KBM-7 (cell line): ENCODE measurements around the gene KLHL15.
"Not testable (repeated sequence)": the region's sequence is repeated elsewhere in the genome, so short reads cannot be mapped to it uniquely, and the experiment has no call there.

ENCODE experiments used
- DNase-seq: peaks from one replicate; pipeline ENCODE4 v3.0.0-alpha.2; 2015
- in situ Hi-C: fragments of 300-500 bp; cut with MboI; formaldehyde crosslinking; loops from 2 replicates; pipeline ENCODE4 v1.14.3; 2020; ENCODE audit warnings: low sequenced_read_pairs, low pct_unique_long_range_greater_than_20kb, mixed read lengths

The KLHL15 gene, protein sequence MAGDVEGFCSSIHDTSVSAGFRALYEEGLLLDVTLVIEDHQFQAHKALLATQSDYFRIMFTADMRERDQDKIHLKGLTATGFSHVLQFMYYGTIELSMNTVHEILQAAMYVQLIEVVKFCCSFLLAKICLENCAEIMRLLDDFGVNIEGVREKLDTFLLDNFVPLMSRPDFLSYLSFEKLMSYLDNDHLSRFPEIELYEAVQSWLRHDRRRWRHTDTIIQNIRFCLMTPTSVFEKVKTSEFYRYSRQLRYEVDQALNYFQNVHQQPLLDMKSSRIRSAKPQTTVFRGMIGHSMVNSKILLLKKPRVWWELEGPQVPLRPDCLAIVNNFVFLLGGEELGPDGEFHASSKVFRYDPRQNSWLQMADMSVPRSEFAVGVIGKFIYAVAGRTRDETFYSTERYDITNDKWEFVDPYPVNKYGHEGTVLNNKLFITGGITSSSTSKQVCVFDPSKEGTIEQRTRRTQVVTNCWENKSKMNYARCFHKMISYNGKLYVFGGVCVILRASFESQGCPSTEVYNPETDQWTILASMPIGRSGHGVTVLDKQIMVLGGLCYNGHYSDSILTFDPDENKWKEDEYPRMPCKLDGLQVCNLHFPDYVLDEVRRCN

DNA sequence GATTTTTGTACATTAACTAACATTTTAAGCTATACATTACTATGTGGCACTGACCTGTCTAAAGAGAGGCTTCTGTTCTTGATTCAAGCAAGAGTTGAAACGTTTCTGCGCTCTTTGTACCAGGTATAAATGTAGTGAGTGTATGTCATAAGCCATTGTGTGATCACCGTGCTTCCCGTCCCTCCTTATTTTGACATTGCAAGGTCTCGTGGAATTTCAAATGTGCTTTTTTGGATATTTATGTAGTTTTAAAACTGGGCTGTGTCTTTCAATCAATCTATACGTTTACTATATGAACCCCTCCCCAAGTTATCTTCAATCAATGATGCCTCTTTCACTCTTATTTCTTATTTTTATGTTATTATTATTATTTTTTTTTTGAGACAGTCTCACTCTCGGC, at the start of gene KLHL15:
Gene KLHL15, minus strand, starts transcription at position 101 of the 400 bp plus-strand sequence. CDS start 20,493 bp downstream, outside the sequence.
- in situ Hi-C loops = no loop called here
- no peak for DNase-seq

DNA sequence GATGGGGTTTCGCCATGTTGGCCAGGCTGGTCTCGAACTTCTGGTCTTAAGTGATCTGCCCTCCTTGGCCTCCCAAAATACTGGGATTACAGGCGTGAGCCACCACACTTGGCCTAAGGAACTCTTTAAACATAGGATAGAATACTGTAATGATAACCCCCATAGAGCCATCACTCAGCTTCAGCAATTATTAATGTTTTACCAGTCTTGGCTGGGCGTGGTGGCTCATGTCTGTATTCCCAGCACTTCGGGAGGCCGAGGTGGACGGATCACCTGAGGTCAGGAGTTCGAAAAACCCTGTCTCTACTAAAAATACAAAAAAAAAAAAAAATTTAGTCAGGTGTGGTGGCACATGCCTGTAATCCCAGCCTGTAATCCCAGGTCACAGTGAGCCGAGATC, 42.9 kb upstream of the KLHL15 start:
- in situ Hi-C loops = no loop called here

DNA sequence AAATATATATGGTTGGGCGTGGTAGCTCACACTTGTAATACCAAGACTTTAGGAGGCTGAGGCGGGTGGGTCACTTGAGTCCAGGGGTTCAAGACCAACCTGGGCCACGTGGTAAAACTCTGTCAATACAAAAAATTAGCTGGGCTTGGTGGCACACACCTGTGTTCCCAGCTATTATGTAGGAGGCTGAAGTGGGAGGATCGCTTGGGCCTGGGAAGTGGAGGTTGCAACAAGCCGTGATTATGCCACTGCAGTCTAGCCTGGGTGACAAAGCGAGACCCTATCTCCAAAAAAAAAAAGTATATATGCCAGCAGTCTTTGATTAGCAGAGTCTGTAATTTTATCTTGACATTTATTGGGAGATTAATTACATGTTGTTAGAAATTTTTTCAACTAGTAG, 36.5 kb upstream of the KLHL15 start:
- in situ Hi-C loops = no loop called here
- no peak for DNase-seq

More for the DNA sequence above, 42.9 kb upstream of the KLHL15 start:
- no peak for DNase-seq

DNA sequence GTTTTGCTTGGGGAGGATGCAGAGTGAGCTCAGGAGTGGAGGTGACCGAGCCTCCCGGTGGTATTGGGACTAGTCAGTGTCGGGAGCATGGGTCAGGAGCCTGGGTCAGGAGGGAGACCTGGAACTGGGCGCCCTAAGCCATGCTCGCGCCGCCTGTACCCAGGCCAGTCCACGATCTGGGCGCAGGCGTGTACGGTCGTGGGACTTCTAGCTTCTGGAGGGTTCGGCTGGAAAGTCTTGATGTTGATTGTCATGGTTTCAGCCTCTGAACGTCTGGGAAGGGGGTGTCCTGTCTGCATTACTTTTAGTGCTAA, 28.0 kb upstream of the KLHL15 start:
- in situ Hi-C loops = no loop called here
- DNase-seq = no peak

DNA sequence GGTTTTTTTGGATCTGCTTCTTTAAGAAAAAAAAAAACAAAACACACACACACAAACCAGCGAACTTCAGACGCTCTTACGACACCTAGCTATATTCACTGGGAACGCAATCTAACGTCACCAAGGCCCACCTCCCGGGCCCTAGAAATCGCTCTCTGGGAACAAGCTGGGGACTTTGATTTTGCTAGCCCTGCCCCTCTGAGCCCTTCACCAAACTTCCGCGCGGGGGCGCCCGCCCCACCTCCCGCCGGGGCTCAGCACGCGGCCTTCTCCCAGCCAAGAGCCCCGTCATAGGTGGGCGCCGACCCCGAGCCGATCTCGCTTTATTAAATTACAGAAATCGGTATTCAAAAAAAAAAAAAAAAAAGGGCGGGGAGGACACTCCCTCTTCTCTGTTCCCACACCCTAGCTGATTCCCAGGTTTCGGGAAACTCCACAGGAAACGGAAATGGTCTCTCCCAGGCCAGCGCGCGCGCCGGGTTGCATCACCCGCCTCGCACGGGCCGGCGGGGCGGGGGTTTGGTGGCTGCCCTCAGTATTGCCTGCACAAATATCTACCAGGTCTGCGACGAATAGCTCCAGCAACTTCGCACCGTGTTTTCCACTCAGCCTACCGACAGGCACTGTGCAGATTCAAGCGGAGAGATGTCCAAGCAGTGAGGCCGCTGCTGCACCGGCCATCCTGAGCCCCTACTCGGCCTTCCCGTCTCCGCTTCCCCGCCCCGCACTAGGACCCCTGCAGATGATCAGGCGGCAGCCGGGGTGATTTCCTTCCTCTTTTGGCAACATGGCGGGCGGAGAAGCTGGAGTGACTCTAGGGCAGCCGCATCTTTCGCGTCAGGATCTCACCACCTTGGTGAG, 27.4 kb upstream of the KLHL15 start, which contains the start of gene EIF2S3:
Gene EIF2S3, plus strand, starts transcription at position 775 of the 861 bp plus-strand sequence. Its CDS starts 13 bp downstream, at position 788.
- peak; percentile 99 for DNase-seq
- in situ Hi-C loops = no loop called here

DNA sequence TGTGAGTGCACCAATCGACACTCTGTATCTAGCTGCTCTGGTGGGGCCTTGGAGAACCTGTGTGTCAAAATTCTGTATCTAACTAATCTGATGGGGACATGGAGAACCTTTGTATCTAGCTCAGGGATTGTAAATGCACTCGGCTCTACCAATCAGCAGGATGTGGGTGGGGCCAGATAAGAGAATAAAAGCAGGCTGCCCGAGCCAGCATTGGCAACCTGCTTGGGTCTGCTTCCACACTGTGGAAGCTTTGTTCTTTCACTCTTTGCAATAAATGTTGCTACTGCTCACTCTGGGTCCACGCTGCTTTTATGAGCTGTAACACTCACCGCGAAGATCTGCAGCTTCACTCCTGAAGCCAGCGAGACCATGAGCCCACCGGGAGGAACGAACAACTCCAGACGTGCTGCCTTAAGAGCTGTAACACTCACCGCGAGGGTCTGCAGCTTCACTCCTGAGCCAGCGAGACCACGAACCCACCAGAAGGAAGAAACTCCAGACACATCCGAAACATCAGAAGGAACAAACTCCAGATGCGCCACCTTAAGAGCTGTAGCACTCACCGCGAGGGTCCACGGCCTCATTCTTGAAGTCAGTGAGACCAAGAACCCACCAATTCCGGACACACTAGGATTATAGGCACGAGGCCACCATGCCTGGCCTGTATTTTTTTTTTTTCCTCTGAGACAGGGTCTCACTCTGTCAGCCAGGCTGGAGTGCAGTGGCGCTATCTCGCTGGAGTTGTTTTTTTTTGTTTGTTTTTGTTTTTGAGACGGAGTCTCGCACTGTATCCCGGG, 23.7 kb upstream of the KLHL15 start:
- DNase-seq, in situ Hi-C loops: not testable (repeated sequence)

DNA sequence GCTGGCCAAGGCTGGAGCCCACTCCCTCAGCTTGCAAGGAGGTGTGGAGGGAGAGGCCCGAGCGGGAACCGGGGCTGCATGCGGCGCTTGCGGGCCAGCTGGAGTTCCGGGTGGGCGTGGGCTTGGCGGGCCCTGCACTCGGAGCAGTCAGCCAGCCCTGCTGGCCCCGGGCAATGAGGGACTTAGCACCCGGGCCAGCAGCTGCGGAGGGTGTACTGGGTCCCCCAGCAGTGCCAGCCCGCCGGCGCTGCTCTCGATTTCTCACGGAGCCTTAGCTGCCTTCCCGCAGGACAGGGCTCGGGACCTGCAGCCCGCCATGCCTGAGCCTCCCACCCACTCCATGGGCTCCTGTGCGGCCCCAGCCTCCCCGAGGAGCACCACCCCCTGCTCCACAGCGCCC, 22.7 kb upstream of the KLHL15 start:
- DNase-seq, in situ Hi-C loops: not testable (repeated sequence)

DNA sequence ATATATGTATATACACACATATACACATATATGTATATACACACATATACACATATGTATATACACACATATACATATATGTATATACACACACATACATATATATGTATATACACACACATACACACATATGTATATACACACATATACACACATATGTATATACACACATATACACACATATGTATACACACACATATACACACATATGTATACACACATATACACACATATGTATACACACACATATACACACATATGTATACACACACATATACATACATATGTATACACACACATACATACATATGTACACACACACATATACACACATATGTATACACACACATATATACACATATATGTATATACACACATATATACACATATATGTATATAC, 19.1 kb upstream of the KLHL15 start:
- in situ Hi-C loops, DNase-seq: not testable (repeated sequence)

DNA sequence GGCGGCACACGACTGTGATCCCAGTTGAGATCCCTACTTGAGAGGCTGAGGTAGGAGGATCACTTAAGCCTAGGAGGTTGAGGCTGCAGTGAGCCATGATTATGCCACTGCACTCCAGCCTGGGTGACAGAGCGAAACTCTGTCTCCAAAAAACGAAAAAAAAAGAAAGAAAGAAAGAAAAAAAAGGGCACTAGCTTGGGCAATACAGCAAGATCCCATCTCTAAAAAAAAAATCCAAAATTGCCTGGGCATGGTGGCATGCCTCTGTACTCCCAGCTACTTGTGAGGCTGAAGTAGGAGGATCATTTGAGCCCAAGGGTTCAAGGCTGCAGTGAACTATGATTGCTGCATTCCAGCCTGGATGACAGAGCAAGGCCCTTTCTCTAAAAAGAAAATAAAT, 10.7 kb upstream of the KLHL15 start:
- in situ Hi-C loops = no loop called here
- no peak for DNase-seq

DNA sequence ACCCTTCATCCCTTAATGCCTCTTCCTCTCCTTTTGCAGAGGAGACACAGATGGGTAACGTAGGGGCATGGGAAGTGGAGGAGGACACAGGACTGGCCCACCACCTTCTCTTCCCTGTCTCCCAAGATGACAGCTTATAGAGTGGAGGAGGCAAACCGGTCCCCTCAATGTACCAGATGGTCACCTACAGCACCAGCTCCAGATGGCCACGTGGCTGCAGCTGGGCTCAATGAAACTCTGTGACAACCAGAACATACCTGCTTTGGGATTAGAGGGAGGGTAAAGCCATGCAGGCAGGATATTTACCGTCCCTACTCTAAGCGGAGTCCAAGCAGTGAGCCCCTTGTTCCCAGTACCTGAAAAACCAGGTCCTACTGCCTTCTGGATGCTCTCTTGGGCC, 7.5 kb upstream of the KLHL15 start:
- DNase-seq = no peak

DNA sequence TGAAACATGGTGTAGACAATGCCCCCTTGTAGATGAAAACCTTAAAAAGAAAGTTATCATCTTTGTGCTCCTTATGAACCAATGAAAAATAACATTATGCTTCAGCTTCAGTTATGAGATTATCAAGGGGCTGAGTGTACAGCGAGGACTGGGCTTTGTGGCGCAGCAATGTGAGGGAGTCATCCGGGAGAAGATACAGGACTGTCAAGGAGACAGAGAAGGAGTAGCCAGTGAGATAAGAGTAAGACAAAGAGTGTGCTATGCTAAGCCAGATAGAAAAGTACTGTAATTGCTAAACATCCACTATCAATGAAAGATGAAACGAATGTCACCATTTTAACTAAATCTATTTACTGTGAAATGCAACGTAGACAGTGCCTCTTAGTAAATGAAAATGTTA, 3.6 kb upstream of the KLHL15 start:
- in situ Hi-C loops = no loop called here
- DNase-seq = no peak

More for the DNA sequence above, 7.5 kb upstream of the KLHL15 start:
- in situ Hi-C loops = no loop called here

DNA sequence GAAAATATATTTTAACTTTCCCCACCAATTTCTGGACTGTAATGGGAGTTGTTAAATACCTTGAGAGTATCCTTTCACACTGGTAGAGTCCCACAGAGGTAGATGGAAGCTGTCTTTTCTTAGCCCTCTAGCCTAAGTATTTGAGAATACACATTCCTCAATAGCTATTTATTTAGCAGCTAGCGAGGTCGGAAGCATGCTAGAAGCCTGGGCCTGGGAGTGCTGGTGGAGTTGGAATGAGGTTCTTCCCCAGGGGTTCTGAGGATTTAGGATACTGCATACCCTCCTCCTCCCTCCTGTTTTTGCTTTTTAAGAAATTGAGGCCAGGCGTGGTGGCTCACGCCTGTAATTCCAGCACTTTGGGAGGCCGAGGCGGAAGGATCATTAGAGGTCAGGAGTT, 999 bp upstream of the KLHL15 start:
- DNase-seq = no peak
- in situ Hi-C loops = no loop called here

DNA sequence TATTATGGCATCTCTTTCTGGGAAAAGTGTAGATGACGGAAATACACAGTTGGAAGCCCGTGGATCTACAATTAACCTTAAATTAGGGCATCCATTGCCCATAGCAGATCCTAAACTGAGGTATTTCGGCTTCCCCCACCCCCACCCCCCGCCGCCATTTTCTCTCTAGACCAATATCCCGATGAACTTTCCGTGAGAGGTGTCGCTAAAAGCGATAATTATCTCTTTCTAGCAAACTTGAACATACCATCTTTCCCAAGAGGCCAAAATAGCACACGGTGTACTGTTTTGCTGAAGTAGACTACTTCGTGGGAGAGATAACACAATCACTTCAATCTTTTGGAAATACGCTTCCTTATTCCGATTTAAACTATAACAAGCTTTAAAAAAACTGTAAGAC, 554 bp downstream of the KLHL15 start:
- in situ Hi-C loops = no loop called here
- peak; percentile 32 for DNase-seq

DNA sequence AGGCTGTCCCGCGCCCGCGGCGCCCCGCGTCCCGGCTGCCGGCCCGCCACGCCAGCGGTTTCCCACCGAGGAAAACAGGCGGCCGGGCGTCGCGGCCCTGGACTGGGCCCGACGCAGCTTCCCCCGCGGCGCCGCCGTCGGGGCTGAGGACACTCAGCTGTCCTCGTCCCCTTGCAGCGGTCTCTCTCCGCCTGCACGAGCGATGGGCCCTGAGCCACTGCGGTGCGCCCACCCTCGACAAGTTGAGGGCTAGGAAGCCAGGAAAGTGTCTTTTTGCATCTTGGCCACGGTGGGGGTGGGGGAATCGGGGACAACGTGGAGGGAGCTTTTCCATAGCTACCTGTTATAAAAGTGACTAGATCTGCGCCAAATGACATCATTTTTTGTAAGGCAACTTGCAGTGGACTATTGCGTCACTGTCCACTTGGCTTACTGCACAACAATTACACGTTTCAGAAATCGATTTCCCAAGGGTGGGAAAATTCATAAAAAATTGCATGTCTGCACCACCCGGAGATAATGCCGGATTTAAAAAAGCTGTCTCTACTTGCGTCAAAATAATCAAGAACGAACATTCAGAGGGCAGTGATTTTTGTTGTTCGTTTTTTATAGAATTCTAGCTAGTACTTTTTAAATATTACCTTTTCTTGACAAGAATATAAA, 1.1 kb downstream of the KLHL15 start:
- in situ Hi-C loops = no loop called here

DNA sequence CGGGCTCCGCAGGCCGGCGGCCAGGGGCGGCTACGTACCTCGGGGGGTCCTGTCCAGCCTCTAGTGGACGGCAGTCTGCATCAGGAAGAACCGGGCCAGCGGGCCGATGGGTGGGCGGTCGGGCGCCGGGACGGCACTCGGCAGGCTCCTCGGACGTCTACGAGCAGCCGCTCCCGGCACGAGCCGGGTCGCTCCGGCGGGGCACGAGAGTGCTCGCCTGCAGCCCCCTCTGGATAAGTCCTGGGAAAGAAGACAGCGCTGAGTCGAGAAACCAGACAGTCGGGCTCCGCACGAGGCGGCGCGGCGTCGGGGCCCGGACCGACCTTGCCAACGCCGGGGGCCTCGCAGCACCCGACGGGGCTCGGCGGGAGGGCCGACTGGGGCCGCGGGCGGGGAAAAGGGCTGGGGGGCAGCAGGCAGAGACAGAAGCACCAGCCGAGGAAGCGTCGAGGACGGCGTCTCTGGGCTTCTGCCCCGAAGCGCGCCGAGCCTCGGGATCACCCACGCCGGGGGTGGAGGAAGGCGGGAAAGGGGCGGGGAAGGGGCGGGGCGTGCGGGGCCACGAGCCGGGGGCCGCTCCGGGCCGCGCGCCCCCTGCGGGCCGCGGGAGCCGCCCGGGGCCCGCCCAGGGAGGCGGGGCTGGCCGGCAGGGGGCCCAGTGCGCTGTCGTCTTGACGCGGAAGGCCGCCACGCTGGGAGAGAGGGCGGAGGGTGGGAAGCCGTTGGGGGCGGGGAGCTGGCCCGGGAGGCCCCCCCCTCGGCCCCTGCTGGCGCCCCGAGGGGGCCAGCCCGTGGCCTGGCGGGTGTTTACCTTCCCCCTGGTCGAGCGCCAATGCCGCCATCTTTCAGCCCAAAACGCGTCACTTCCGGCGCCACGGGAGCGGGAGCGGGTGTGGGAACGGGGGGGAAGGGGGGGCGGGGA, 1.9 kb downstream of the KLHL15 start:
- DNase-seq = peak; percentile 91
- in situ Hi-C loops = no loop called here

More for the DNA sequence above, 1.1 kb downstream of the KLHL15 start:
- peak; percentile 62 for DNase-seq

DNA sequence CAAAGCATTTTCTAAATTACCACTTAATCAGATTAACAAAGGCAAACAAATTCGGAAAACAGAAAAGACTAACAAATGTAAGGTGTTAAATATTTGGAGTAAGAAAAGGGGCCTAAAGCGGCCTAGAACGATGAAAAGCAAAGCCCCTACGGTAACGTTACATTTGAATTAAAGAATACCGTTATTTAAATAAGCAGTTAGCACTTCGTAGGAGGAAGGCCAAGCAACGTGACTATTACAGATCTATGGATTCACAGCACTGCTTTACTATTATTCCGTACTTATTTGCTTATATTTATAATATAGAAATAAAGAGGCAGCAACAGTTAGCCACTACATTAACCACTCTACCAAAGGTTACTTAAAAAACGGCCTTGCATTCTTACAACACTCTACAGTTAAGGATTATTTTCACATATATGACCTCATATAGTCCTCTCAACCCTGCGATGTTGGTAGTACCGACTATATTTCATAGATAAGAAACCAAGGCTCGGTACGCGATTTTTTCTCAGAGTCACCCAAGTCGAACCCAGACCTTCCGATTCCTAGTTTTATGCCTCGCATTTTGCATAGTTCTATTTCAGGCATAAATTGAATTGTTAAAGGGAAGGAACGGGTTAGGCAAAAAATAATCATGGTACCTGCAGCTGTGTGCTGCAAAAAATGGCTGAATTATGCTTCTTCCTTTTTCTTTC, 2.9 kb downstream of the KLHL15 start:
- peak; percentile 59 for DNase-seq
- in situ Hi-C loops = no loop called here

DNA sequence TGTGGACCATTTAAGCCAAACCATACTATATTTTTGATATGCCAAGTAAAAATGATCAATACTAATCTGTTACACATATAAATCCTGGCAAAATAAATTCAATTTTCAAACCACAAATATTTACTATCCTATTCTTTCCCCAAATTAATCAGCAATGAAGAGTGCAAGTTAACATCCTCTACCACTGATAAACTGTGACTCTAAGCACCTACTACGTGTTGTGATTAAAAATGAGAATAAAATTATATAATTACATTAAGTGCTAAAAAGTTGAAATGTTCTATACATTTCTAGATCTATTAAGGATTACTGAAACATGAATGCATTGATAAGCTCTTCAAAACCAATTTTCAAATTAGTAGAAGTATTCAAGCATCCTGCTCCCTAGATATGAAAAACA, 3.4 kb downstream of the KLHL15 start:
- in situ Hi-C loops = no loop called here
- DNase-seq = no peak
